Testis (tissue), 3 donors: ENCODE results near the gene SEMA3D. TPM values are rescaled to one million over a fixed set of nuclear protein-coding genes. Genes with fewer than 3 reads are reported as not detected.

ENCODE experiments used
- DNase-seq: peaks from one replicate; pipeline ENCODE4 v3.0.0-alpha.2; 2019
- H3K27ac ChIP-seq, 2 donors: fragments of 200-600 bp; sonication (generic); one replicate each; pipeline ENCODE4 v1.5.1; 2019
- H3K27me3 ChIP-seq: fragments of 200-600 bp; sonication (generic); one replicate; pipeline ENCODE4 v1.5.1; 2019
- H3K36me3 ChIP-seq: fragments of 200-600 bp; sonication (generic); one replicate; pipeline ENCODE4 v1.5.1; 2017; ENCODE audit warnings: low read depth; ENCODE audit errors: missing control alignments
- H3K4me1 ChIP-seq: fragments of 200-600 bp; sonication (generic); one replicate; pipeline ENCODE4 v1.5.1; 2019
- H3K4me3 ChIP-seq, 2 donors: fragments of 200-600 bp; sonication (generic); one replicate each; pipeline ENCODE4 v1.5.1; 2017 to 2019
- H3K9me3 ChIP-seq: fragments of 200-600 bp; sonication (generic); one replicate; pipeline ENCODE4 v1.5.1; 2017
- POLR2A ChIP-seq: fragments of 450-650 bp; IDR thresholded peaks from one replicate; pipeline ENCODE4 v1.6.1; 2017; ENCODE audit warnings: antibody characterized with exemption, mild to moderate bottlenecking, moderate library complexity
- WGBS, 2 donors: methylation state at CpG; one replicate each; pipeline ENCODE4 v1.1.5; 2018; 5-methylcytosine and 5-hydroxymethylcytosine counted together
- intact Hi-C: fragments of 100-400 bp; cut with DNase I; formaldehyde crosslinking; loops from one replicate; pipeline ENCODE4 v1.15.1; 2023; ENCODE audit warnings: low total_unique reads
- polyA plus RNA-seq: library from polyadenylated mRNA; stranded (reverse); fragments of 350-450 nt; fragmentation: Illumina TruSeq; extraction: RNeasy Lipid Tissue Mini Kit (QIAGEN cat#74804); gene quantifications from one replicate; pipeline ENCODE4 v1.2.3, GENCODE V29; 2014; ENCODE audit warnings: low read depth, low replicate concordance; ENCODE audit not compliant: insufficient read depth
- total RNA-seq, 2 donors: library from RNA; depleted of rRNA; stranded (reverse); fragments of >200 nt; gene quantifications; one replicate each; pipeline ENCODE4 v1.2.3, GENCODE V29; 2016
- TF ChIP-seq, protein P1 (sequence below), 3 experiments: fragments of 450-650 bp in 2 of 3; fragments of 200-600 bp in 1 of 3; sonication (generic) in 1 of 3; IDR thresholded peaks; one replicate each; pipeline ENCODE4 v1.5.1; 2016 to 2019; ENCODE audit warnings: antibody characterized with exemption in 3 of 3, mild to moderate bottlenecking in 2 of 3, moderate library complexity in 1 of 3

SEMA3D gene
- total and polyA plus RNA-seq, 3 donors from 2014 or later = 7.3 to 11.5 (median 7.5) TPM

DNA sequence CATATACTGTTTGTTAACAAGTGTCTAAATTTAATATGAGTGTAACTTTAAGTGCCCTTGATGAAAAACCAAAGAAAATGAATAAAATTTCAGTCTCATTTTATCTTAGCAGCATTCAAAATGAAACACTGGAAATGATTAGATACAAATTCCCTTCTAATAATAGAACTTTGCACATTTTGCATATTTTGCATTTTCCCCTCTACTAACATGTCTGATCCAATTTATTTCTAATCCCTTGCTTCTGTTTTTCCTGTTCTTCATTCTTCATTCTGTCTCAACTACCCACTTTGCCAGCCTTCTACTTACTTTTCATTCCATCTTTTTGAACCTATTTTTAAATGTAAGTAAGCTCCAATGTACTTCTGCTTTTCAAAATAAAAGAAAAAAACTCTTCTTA is 42.7 kb upstream of the SEMA3D start:
- intact Hi-C loops = no loop called here
- no peak overlapping the region for H3K4me3 ChIP-seq
- H3K27ac ChIP-seq = no peak overlapping the region
- no peaks in the 10 kb centered on the region for H3K36me3 ChIP-seq
- H3K9me3 ChIP-seq = no peaks in the 10 kb centered on the region
- no peaks in the 10 kb centered on the region for H3K27me3 ChIP-seq
- peaks cover 18% of the 10 kb centered on the region for H3K4me1 ChIP-seq
- DNase-seq = no peak
- TF ChIP-seq, protein P1, sequence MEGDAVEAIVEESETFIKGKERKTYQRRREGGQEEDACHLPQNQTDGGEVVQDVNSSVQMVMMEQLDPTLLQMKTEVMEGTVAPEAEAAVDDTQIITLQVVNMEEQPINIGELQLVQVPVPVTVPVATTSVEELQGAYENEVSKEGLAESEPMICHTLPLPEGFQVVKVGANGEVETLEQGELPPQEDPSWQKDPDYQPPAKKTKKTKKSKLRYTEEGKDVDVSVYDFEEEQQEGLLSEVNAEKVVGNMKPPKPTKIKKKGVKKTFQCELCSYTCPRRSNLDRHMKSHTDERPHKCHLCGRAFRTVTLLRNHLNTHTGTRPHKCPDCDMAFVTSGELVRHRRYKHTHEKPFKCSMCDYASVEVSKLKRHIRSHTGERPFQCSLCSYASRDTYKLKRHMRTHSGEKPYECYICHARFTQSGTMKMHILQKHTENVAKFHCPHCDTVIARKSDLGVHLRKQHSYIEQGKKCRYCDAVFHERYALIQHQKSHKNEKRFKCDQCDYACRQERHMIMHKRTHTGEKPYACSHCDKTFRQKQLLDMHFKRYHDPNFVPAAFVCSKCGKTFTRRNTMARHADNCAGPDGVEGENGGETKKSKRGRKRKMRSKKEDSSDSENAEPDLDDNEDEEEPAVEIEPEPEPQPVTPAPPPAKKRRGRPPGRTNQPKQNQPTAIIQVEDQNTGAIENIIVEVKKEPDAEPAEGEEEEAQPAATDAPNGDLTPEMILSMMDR (IDR thresholded peaks at IDR 0.05) = no peak
- TF ChIP-seq POLR2A = no peak

DNA sequence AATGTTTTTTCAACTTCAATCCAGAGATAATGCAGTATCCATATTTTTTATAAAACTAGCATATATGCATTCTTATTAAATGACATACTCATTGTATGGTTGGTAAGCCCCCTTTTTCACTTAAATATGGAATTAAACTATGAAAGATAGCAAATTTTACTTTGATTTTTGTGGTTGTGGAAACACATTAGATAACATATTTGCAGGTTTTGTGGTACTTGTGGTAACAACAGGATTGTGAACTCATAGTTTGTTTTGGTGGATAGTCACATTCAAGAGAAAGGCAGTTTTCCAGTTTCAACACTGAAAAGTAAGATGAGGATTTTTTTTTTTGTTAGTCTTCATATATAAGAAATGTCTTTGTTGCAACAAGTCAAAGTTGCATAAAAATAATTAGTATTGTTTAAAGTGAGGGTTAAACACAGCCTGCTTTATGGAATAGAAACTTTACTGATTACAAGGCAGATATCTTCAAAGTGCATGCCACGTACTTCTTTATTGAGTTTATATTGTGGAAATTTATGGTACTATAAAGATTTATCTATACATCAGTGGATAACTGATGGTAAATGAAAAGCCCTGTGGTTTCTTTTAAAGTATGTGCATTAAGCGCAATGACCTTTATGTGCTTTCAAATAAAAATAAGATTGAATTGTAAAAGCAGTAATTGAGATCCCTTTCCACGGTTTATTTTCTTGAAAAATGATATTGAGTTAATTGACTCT is 39.7 kb upstream of the SEMA3D start:
- H3K27me3 ChIP-seq = no peaks in the 10 kb centered on the region
- TF ChIP-seq, protein P1 (IDR thresholded peaks at IDR 0.05) = no peak
- no peak for TF ChIP-seq POLR2A
- H3K4me3 ChIP-seq = no peak overlapping the region
- H3K9me3 ChIP-seq = no peaks in the 10 kb centered on the region
- H3K4me1 ChIP-seq = peaks cover 9% of the 10 kb centered on the region
- no peak overlapping the region for H3K27ac ChIP-seq
- DNase-seq = no peak
- no peaks in the 10 kb centered on the region for H3K36me3 ChIP-seq
- 80 to 94% methylated on average over 3 of the region's 3 CpGs for WGBS, 2 donors
- intact Hi-C loops = no loop called here

DNA sequence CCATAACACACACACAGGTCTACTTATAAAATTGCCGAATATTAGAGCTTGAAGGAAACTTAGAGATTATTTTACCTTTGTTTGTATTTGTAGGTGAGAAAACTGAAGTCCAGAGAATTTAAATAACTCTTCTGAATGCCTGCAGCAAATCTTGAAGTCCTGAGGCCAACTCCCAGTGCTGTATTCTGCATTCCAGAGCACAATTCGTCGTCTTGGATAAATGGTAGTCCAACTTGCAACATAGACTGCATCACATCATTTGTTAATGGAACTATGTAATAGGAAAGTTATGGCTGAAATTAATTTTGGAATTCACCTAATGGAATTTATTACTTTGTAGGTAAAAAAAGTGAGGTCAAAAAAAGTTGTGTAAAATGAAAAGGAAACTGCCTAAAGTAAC is 37.3 kb upstream of the SEMA3D start:
- H3K27ac ChIP-seq = no peak overlapping the region
- 39 to 46% methylated on average over 3 of the region's 3 CpGs for WGBS, 2 donors
- DNase-seq = no peak

DNA sequence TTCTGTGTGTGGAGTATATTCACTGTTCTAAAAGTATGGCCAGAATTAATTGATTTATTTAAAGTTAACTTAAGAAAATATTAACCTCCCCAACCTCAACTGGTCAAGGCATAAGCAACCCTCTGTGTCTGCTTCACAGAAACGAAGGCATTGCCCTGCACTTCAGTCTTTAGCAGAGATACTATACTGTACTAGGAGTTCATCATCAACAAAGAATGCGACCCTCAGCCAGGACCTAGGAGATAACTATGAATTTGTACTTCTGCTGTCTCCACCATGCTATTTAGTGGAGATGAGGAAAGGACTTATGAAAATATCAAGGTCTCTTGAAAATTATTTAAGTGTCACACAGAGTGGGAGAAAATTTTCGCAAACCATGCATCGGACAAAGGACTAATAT is 35.7 kb upstream of the SEMA3D start:
- 80 to 93% methylated on average over 4 of the region's 4 CpGs for WGBS, 2 donors
- Histone ChIP-seq H3K4me1 (no peaks in the 10 kb centered on the region), H3K9me3 (no peaks in the 10 kb centered on the region), H3K36me3 (no peaks in the 10 kb centered on the region), H3K4me3 (no peak overlapping the region), H3K27me3 (no peaks in the 10 kb centered on the region), H3K27ac (no peak overlapping the region)
- DNase-seq = no peak
- TF ChIP-seq, protein P1 (IDR thresholded peaks at IDR 0.05) = no peak
- no peak for TF ChIP-seq POLR2A
- intact Hi-C loops = no loop called here

More for the DNA sequence above, 37.3 kb upstream of the SEMA3D start:
- Histone ChIP-seq H3K4me3 (no peak overlapping the region), H3K36me3 (no peaks in the 10 kb centered on the region), H3K4me1 (peaks cover under 1% of the 10 kb centered on the region), H3K27me3 (no peaks in the 10 kb centered on the region), H3K9me3 (no peaks in the 10 kb centered on the region)
- intact Hi-C loops = no loop called here
- TF ChIP-seq POLR2A = no peak
- TF ChIP-seq, protein P1 (IDR thresholded peaks at IDR 0.05) = no peak

DNA sequence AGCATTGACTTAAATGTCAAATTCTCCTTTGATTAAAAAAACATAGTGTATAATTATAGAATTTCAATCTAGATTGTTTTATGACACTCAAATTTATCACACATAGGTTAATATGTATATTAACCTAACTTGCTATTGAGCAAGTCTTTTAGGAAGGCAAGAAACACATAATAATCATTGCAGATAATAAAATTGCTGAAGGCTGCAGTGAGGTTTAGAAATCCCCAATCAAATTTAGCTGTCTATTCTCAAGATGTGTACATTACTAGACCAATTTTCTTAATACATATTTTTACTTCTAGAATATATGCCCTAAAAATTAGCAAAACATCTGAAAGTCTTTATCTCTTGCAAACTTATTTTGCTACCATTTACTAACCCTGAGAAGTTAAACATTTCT is 34.9 kb upstream of the SEMA3D start:
- no peak overlapping the region for H3K27ac ChIP-seq
- no peaks in the 10 kb centered on the region for H3K4me1 ChIP-seq
- intact Hi-C loops = no loop called here
- no peaks in the 10 kb centered on the region for H3K27me3 ChIP-seq
- TF ChIP-seq, protein P1 (IDR thresholded peaks at IDR 0.05) = no peak
- no peak for TF ChIP-seq POLR2A
- no peaks in the 10 kb centered on the region for H3K9me3 ChIP-seq
- H3K4me3 ChIP-seq = no peak overlapping the region
- H3K36me3 ChIP-seq = no peaks in the 10 kb centered on the region
- no peak for DNase-seq
